Stimulated activated CD4-positive, alpha-beta T cell treated with anti-CD3 and anti-CD28 coated beads, Interleukin-4, amount 100 ng/mL, for 24 hours (primary cell): ENCODE results near the gene GP1BA.
A peak's percentile ranks its signal among the peaks of the same experiment; 100 is the strongest.

Experiments used
- DNase-seq: peaks from one replicate; pipeline ENCODE4 v3.0.0-alpha.2; 2020

The GP1BA gene

GRCh38 chr17:4978726-4979125, 46.6 kb downstream of the GP1BA start:
- DNase-seq = no peak

- DNase-seq = peak; percentile 68
These were observed 48.7 kb downstream of the GP1BA start for GRCh38 chr17:4980644-4981216.

GRCh38 chr17:4982305-4982704, 50.2 kb downstream of the GP1BA start:
- no peak for DNase-seq
